ENCODE results near the gene MCM9.

DNA sequence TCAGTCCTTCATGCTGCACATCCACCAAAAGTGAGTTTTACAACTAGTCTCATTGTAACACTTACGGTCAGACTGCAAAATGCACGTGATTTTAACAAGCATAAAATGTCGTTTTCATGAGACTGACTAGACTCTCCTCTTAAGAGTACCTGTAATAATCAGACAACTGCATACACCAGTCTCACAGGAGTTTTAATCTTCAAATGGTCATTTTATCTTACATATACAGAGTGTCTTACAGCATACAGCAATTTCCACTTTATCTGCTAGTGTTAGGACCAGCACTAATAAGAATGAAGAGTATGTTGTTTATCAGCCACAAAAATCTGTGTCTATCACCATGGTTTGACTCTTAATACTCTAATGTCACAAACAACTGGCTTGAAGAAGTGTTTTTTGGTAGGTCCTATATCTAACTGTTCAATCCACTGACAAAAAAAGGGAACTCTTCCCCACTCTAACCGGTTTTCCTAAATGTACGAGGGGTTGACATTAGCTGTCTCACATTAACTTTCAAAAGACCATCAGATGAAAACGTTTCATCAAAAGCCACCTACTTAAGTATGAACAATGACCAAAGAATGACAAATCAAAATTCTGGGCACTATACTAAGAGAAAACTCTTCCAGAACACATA lies 42.5 kb downstream of the MCM9 start:
- TF ChIP-seq, protein P1, sequence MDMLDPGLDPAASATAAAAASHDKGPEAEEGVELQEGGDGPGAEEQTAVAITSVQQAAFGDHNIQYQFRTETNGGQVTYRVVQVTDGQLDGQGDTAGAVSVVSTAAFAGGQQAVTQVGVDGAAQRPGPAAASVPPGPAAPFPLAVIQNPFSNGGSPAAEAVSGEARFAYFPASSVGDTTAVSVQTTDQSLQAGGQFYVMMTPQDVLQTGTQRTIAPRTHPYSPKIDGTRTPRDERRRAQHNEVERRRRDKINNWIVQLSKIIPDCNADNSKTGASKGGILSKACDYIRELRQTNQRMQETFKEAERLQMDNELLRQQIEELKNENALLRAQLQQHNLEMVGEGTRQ (IDR thresholded peaks at IDR 0.05) = no peak
- no peak for TF ChIP-seq TP53 (CRISPR knock-in tag; IDR thresholded peaks at IDR 0.05)

Data from A549 (cell line).